ENCODE results near the gene EPS8L3. TPM values are rescaled to one million over a fixed set of nuclear protein-coding genes. Genes with fewer than 3 reads are reported as not detected.

The EPS8L3 gene
- total and polyA plus RNA-seq, 12 donors = 0.08 to 0.32 TPM; not detected in 10

DNA sequence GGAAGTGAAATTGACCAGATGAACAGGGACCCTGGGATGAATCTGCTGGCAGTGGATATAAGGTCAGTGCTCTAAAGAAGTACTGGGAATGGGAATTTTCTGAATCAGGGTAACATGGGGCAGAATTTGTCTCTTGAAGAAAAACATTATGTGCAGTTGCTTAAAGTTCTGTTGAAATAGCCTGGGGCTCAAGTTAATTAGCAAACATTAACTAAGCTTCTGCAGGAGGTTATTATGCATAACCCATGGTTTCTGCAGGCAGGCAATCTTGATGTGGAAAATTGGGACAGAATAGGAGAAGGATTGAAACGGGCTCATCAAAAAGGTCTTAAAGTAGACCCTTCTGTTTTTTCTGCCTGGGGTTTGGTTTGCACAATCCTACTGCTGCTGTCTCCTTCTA lies 37.7 kb downstream of the EPS8L3 start:
- TF ChIP-seq, protein P1, sequence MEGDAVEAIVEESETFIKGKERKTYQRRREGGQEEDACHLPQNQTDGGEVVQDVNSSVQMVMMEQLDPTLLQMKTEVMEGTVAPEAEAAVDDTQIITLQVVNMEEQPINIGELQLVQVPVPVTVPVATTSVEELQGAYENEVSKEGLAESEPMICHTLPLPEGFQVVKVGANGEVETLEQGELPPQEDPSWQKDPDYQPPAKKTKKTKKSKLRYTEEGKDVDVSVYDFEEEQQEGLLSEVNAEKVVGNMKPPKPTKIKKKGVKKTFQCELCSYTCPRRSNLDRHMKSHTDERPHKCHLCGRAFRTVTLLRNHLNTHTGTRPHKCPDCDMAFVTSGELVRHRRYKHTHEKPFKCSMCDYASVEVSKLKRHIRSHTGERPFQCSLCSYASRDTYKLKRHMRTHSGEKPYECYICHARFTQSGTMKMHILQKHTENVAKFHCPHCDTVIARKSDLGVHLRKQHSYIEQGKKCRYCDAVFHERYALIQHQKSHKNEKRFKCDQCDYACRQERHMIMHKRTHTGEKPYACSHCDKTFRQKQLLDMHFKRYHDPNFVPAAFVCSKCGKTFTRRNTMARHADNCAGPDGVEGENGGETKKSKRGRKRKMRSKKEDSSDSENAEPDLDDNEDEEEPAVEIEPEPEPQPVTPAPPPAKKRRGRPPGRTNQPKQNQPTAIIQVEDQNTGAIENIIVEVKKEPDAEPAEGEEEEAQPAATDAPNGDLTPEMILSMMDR (IDR thresholded peaks at IDR 0.05) = no peak
- TF ChIP-seq POLR2A (IDR thresholded peaks at IDR 0.05) = no peak
- H3K4me3 ChIP-seq = no peak overlapping the region
- intact Hi-C loops (cut with DNase I) = no loop called here
- H3K36me3 ChIP-seq (replicated peaks in 1 of 2) = no peaks in the 10 kb centered on the region
- no peaks in the 10 kb centered on the region for H3K27me3 ChIP-seq
- 62 to 83% (median 79%) methylated on average over 1 of the region's 1 CpG for WGBS, 4 donors
- no peak overlapping the region for H3K27ac ChIP-seq
- no peaks in the 10 kb centered on the region for H3K4me1 ChIP-seq (replicated peaks in 1 of 2)
- no peaks in the 10 kb centered on the region for H3K9me3 ChIP-seq (replicated peaks in 1 of 3)
- DNase-seq = no peak

GRCh38 chr1:109725510-109725909 lies 38.2 kb downstream of the EPS8L3 start:
- intact Hi-C loops (cut with DNase I) = no loop called here
- no peak for DNase-seq
- H3K9me3 ChIP-seq (replicated peaks in 1 of 3) = no peaks in the 10 kb centered on the region
- H3K27ac ChIP-seq = no peak overlapping the region
- H3K4me3 ChIP-seq = no peak overlapping the region
- H3K36me3 ChIP-seq (replicated peaks in 1 of 2) = no peaks in the 10 kb centered on the region
- WGBS, 4 donors = 88 to 98% (median 91%) methylated on average over 4 of the region's 4 CpGs
- no peaks in the 10 kb centered on the region for H3K4me1 ChIP-seq (replicated peaks in 1 of 2)
- no peak for TF ChIP-seq POLR2A (IDR thresholded peaks at IDR 0.05)
- TF ChIP-seq, protein P1 (IDR thresholded peaks at IDR 0.05) = no peak
- no peaks in the 10 kb centered on the region for H3K27me3 ChIP-seq

DNA sequence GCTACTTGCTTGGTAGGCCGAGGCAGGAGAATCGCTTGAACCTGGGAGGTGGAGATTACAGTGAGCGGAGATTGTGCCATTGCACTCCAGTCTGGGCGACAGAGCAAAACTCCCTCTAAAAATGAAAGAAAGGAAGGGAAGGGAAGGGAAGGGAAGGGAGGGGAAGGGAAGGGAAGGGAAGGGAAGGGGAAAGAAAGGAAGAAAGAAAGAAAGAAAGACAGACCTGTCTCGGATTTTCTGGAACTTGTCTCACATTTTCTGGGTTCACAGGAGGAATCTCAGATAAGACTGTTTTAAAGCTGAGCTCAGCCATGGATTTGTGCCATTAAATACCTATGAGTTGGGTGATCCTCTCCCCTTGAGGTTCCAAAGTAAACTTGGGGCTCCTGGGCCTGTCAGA lies 38.8 kb downstream of the EPS8L3 start:
- H3K36me3 ChIP-seq (replicated peaks in 1 of 2) = no peaks in the 10 kb centered on the region
- intact Hi-C loops (cut with DNase I) = no loop called here
- no peaks in the 10 kb centered on the region for H3K27me3 ChIP-seq
- no peaks in the 10 kb centered on the region for H3K4me1 ChIP-seq (replicated peaks in 1 of 2)
- WGBS, 4 donors = 72 to 95% (median 92%) methylated on average over 3 to 5 of the region's 5 CpGs
- H3K9me3 ChIP-seq (replicated peaks in 1 of 3) = no peaks in the 10 kb centered on the region
- H3K27ac ChIP-seq = no peak overlapping the region
- no peak for DNase-seq
- no peak overlapping the region for H3K4me3 ChIP-seq
- no peak for TF ChIP-seq POLR2A (IDR thresholded peaks at IDR 0.05)
- TF ChIP-seq, protein P1 (IDR thresholded peaks at IDR 0.05) = no peak

GRCh38 chr1:109722908-109723691 lies 40.6 kb downstream of the EPS8L3 start:
- 75 to 87% (median 81%) methylated on average over 7 of the region's 7 CpGs for WGBS, 4 donors
- Histone ChIP-seq H3K27ac (no peak overlapping the region), H3K27me3 (no peaks in the 10 kb centered on the region)

More at GRCh38 chr1:109722908-109723691, 40.6 kb downstream of the EPS8L3 start:
- TF ChIP-seq, protein P1 (IDR thresholded peaks at IDR 0.05) = no peak
- TF ChIP-seq POLR2A (IDR thresholded peaks at IDR 0.05) = no peak
- intact Hi-C loops (cut with DNase I) = no loop called here
- no peak for DNase-seq
- no peaks in the 10 kb centered on the region for H3K9me3 ChIP-seq (replicated peaks in 1 of 3)
- H3K4me3 ChIP-seq = no peak overlapping the region
- no peaks in the 10 kb centered on the region for H3K36me3 ChIP-seq (replicated peaks in 1 of 2)
- H3K4me1 ChIP-seq (replicated peaks in 1 of 2) = no peaks in the 10 kb centered on the region
